ENCODE data around the gene FNDC10. TPM values are rescaled to one million over a fixed set of nuclear protein-coding genes. Genes with fewer than 3 reads are reported as not detected.
"Not testable (repeated sequence)": the region's sequence is repeated elsewhere in the genome, so short reads cannot be mapped to it uniquely, and the experiment has no call there.

Gene FNDC10
- total and polyA plus RNA-seq, 8 donors, result 0.28 to 2.4 (median 1.1) TPM

DNA sequence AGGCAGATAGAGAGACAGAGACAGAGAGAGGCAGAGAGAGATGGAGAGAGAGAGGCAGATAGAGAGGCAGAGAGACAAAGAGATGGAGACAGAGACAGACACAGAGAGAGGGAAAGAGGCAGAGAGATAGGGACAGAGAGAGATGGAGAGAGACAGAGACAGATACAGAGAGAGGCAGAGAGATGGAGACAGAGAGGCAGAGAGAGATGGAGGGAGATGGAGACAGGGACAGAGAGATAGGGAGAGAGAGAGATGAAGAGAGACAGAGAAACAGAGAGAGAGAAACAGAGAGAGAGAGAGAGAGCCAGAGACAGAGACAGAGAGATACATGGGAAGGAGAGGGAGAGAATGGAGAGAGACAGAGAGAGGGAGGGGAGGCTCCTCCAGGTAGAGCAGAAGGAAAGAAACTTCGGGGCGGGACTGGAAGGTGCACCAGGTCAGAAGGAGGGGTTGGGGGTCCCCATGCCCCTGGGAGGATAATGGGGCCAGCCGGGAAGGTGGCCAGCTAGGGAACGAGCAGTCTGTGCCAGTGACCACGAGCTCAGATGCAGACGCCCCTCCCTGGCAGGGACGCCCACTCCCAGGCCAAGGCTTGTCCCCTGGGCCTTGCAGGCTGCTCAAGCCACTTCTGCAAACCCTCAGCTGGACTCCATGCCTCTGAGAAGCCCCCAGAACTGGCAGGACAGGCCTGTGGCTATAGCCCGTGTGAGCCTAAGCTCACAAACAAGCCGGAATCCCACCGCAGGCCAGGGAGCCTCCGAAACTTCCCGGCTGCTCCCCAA lies 3.3 kb downstream of the FNDC10 start:
- 52 to 57% methylated on average over 11 to 12 of the region's 12 CpGs for WGBS, 2 donors
- TF ChIP-seq, protein P1, sequence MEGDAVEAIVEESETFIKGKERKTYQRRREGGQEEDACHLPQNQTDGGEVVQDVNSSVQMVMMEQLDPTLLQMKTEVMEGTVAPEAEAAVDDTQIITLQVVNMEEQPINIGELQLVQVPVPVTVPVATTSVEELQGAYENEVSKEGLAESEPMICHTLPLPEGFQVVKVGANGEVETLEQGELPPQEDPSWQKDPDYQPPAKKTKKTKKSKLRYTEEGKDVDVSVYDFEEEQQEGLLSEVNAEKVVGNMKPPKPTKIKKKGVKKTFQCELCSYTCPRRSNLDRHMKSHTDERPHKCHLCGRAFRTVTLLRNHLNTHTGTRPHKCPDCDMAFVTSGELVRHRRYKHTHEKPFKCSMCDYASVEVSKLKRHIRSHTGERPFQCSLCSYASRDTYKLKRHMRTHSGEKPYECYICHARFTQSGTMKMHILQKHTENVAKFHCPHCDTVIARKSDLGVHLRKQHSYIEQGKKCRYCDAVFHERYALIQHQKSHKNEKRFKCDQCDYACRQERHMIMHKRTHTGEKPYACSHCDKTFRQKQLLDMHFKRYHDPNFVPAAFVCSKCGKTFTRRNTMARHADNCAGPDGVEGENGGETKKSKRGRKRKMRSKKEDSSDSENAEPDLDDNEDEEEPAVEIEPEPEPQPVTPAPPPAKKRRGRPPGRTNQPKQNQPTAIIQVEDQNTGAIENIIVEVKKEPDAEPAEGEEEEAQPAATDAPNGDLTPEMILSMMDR (IDR thresholded peaks at IDR 0.05), result no peak
- H3K9me3 ChIP-seq, result no peaks in the 10 kb centered on the region
- no peaks in the 10 kb centered on the region for H3K36me3 ChIP-seq
- FAIRE-seq, result no peak
- peaks cover 0 to 6% (median 4%) of the 10 kb centered on the region in 3 donors for H3K4me1 ChIP-seq
- no peak overlapping the region for H3K27ac ChIP-seq
- no peak for DNase-seq
- no peak overlapping the region for H3K4me3 ChIP-seq
- ATAC-seq, result no peak
- intact Hi-C loops (cut with DNase I), result no loop called here
- no peaks in the 10 kb centered on the region for H3K27me3 ChIP-seq

DNA sequence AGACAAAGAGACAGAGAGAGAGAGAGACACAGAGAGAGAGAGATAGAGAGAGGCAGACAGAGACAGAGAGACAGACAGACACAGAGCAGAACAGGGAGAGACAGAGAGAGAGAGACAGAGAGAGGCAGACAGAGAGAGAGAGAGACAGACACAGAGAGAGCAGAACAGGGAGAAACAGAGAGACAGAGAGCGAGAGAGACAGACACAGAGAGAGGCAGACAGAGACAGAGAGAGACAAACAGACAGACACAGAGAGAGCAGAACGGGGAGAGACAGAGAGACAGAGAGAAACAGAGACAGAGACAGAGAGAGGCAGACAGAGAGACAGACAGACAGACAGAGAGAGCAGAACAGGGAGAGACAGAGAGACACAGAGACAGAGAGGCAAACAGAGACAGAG lies 4.6 kb downstream of the FNDC10 start:
- DNase-seq; H3K4me3 ChIP-seq; H3K36me3 ChIP-seq; FAIRE-seq; ATAC-seq; H3K9me3 ChIP-seq; intact Hi-C loops (cut with DNase I); H3K27ac ChIP-seq; H3K4me1 ChIP-seq; H3K27me3 ChIP-seq: not testable (repeated sequence)
- 71 to 80% methylated on average over 2 of the region's 2 CpGs for WGBS, 2 donors

DNA sequence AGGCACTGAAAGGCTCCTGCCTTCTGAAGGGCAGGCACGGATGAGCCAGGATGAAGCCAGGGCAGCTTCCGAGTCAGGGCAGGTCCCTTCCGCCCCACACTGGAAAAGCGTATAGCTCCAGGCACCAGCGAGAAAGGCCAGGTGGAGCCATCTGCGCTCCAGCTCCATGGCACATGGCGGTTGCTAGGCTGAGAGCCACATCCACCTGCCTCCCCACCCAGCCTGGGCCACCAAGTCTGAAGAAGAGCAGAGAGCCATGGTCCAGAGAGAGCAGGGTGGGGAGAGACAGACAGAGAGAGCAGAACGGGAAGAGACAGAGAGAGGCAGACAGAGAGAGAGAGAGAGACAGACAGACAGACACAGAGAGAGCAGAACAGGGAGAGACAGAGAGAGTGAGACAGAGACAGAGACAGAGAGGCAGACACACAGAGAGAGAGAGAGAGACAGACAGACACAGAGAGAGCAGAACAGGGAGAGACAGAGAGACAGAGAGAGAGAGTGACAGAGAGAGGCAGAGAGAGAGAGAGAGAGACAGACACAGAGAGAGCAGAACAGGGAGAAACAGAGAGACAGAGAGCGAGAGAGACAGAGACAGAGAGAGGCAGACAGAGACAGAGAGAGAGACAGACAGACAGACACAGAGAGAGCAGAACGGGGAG lies 5.2 kb downstream of the FNDC10 start:
- DNase-seq (no peak), FAIRE-seq (no peak), ATAC-seq (no peak)
- TF ChIP-seq, protein P1 (IDR thresholded peaks at IDR 0.05), result no peak
- Histone ChIP-seq H3K9me3 (no peaks in the 10 kb centered on the region), H3K36me3 (no peaks in the 10 kb centered on the region), H3K4me1 (peaks cover 0 to 6% (median 4%) of the 10 kb centered on the region in 3 donors), H3K27me3 (no peaks in the 10 kb centered on the region), H3K4me3 (no peak overlapping the region), H3K27ac (no peak overlapping the region)
- WGBS, 2 donors, result 45 to 54% methylated on average over 10 of the region's 10 CpGs
- intact Hi-C loops (cut with DNase I), result no loop called here

DNA sequence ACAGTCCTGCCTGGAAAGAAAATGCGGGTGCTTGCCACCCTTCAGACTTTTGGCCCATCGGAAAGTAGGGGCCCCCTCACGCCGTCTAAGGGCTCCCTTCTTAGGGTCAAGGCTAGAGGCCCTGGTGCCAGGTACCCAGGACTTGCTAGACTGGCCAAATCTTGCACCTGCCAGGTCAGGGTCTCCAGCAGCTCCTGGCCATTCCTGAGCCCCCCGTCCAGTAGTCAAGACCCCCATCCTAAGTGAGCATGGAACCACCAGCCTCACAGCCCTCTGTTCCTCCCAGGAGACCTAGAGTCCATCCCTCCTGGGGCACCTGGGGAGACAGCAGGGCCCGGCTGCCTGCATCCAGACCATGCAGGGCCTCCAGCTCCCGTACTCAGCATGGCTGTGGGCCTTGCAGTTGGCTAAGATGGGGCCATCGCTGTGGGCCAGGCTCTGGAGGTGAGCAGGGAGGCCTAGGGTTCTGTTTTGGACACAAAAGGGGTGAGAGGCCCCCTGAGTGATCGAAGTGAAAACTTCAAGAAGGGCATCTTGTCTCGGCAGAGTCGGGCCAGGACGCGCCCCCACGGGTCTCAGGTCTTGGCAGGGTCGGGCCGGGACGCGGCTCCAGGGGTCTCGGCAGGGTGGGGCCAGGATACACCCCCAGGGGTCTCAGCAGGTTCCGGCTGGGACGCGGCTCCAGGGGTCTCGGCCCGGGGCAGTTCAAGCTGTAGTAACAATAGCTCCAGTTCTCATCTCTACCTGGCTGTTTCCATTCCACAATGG lies 5.9 kb downstream of the FNDC10 start:
- TF ChIP-seq, protein P1 (IDR thresholded peaks at IDR 0.05), result no peak
- no peaks in the 10 kb centered on the region for H3K36me3 ChIP-seq
- intact Hi-C loops (cut with DNase I), result no loop called here
- 64 to 73% methylated on average over 23 to 24 of the region's 24 CpGs for WGBS, 2 donors
- DNase-seq (no peak), ATAC-seq (no peak), FAIRE-seq (no peak)
- H3K4me3 ChIP-seq, result no peak overlapping the region
- H3K9me3 ChIP-seq, result no peaks in the 10 kb centered on the region
- H3K27me3 ChIP-seq, result no peaks in the 10 kb centered on the region
- peaks cover 0 to 6% (median 4%) of the 10 kb centered on the region in 3 donors for H3K4me1 ChIP-seq
- H3K27ac ChIP-seq, result no peak overlapping the region

DNA sequence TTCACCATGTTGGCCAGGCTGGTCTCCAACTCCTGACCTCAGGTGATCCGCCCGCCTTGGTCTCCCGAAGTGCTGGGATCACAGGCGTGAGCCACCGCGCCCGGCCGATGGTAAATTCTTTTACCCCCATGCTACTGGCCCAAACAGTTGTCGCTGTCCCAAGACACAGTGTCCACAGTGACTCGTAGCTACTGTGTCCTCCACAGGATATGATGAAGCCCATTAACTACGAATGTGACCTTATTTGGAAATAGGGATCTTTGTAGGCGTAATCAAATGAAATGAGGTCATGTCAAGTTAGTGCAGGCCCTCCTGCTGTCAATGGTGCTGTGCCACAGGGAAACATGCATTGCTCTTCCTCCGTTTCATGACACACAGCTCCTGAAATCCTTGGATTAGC lies 8.5 kb downstream of the FNDC10 start:
- H3K4me1 ChIP-seq, result no peaks in the 10 kb centered on the region
- DNase-seq, result no peak
- no peak for FAIRE-seq
- TF ChIP-seq, protein P1 (IDR thresholded peaks at IDR 0.05), result no peak
- WGBS, 2 donors, result 80 to 88% methylated on average over 13 of the region's 13 CpGs
- H3K36me3 ChIP-seq, result no peaks in the 10 kb centered on the region
- no peak overlapping the region for H3K4me3 ChIP-seq
- H3K9me3 ChIP-seq, result no peaks in the 10 kb centered on the region
- intact Hi-C loops (cut with DNase I), result no loop called here
- ATAC-seq, result no peak
- H3K27ac ChIP-seq, result no peak overlapping the region
- H3K27me3 ChIP-seq, result no peaks in the 10 kb centered on the region

Data from pancreas (tissue), 10 donors.